ENCODE data around the gene ADH1A.
"Not testable (repeated sequence)": the region's sequence is repeated elsewhere in the genome, so short reads cannot be mapped to it uniquely, and the experiment has no call there.

- TF ChIP-seq POLR2A, CTCF (IDR thresholded peaks at IDR 0.05): not testable (repeated sequence)
Observed at GRCh38 chr4:99227646-99228045, 63.1 kb downstream of the ADH1A start.
